ENCODE data around the gene PRR7. TPM values are rescaled to one million over a fixed set of nuclear protein-coding genes. Genes with fewer than 3 reads are reported as not detected.

The PRR7 gene
- total and polyA plus RNA-seq, 2 of the 13 experiments (the other 11 are each of a cell fraction or from before 2014, with no cell fraction given) = 4.8 to 5.0 TPM

GRCh38 chr5:177403792-177404640 is 42.6 kb upstream of the PRR7 start (continued):
- TF ChIP-seq NFYB (CRISPR knock-in tag; IDR thresholded peaks at IDR 0.05) (no peak), KDM2A (CRISPR knock-in tag; IDR thresholded peaks at IDR 0.05; ENCODE audit: borderline replicate concordance, low read depth) (peak; percentile 54; the same call in 1 of the 2 replicates), SAP130 (CRISPR knock-in tag; IDR thresholded peaks at IDR 0.05; ENCODE audit: low read depth) (peak; percentile 55), ZNF281 (CRISPR knock-in tag; IDR thresholded peaks at IDR 0.05; ENCODE audit: borderline replicate concordance) (peak; percentile 33; the same call in 1 of the 2 replicates), MXD4 (CRISPR knock-in tag; IDR thresholded peaks at IDR 0.05) (0 out of 2 replicates have a peak, but pooled peaks have one; percentile 44), BRCA1 (CRISPR knock-in tag; IDR thresholded peaks at IDR 0.05) (no peak), MTF2 (CRISPR knock-in tag; IDR thresholded peaks at IDR 0.05; ENCODE audit: borderline replicate concordance) (0 out of 2 replicates have a peak, but pooled peaks have one; percentile 56), ZGPAT (CRISPR knock-in tag; IDR thresholded peaks at IDR 0.05) (no peak), TFDP1 (CRISPR knock-in tag; IDR thresholded peaks at IDR 0.05; ENCODE audit: borderline replicate concordance) (0 out of 2 replicates have a peak, but pooled peaks have one; percentile 44), FOSL1 (CRISPR knock-in tag; IDR thresholded peaks at IDR 0.05; ENCODE audit: borderline replicate concordance) (no peak), CENPBD1 (CRISPR knock-in tag; IDR thresholded peaks at IDR 0.05; ENCODE audit: borderline replicate concordance, low read depth) (no peak), ZNF230 (CRISPR knock-in tag; IDR thresholded peaks at IDR 0.05) (no peak), MEIS2 (CRISPR knock-in tag; IDR thresholded peaks at IDR 0.05) (no peak)

Measured in HepG2 (cell line).